Activated CD8-positive, alpha-beta memory T cell treated with anti-CD3 and anti-CD28 coated beads for 48 hours (primary cell): Measurements from ENCODE around the gene GMNN.

Source experiments
- DNase-seq, 3 experiments: peaks; one replicate each; pipeline ENCODE4 v3.0.0-alpha.2; 2020; ENCODE audit warnings: low read depth in 2 of 3, low spot score in 2 of 3

Gene GMNN

GRCh38 chr6:24802271-24803059 is 27.7 kb downstream of the GMNN start:
- DNase-seq = no peak

DNA sequence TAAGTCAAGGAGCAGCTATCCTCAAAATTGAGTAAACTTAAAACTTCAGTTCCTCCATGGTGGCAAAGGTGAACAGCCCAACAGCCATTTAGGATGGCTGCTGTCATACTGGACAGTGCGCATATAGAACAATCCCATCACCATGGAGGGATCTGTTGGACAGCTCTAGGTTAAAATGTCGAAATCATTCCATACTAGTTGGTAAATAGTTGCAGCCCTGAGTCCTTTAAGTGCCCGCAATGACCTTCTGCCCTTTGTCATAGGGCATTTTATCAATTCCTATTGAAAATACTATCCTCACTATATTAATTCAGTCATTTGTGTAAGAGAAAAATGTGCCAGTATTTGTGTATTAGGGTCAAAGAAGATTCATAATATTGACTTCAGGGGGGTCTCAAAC is 32.8 kb downstream of the GMNN start:
- no peak for DNase-seq

DNA sequence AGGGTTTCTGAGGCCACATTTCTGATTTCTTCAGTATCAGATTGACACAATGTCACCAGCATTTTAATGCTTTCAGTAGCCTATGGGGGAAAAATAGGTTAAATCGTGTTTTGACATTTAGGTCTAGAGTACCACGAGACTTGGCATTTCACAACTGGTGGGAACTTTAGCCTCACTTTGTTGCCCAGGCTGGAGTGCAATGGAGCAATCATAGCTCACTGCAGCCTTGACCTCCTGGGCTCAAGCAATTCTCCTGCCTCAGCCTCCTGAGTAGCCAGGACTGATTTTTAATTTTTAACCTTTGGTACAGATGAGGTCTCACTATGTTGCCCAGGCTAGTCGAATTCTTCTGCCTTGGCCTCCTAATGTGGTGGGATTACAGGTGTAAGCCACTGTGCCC is 35.0 kb downstream of the GMNN start:
- no peak for DNase-seq

GRCh38 chr6:24818346-24818745 is 43.6 kb downstream of the GMNN start:
- DNase-seq = no peak

DNA sequence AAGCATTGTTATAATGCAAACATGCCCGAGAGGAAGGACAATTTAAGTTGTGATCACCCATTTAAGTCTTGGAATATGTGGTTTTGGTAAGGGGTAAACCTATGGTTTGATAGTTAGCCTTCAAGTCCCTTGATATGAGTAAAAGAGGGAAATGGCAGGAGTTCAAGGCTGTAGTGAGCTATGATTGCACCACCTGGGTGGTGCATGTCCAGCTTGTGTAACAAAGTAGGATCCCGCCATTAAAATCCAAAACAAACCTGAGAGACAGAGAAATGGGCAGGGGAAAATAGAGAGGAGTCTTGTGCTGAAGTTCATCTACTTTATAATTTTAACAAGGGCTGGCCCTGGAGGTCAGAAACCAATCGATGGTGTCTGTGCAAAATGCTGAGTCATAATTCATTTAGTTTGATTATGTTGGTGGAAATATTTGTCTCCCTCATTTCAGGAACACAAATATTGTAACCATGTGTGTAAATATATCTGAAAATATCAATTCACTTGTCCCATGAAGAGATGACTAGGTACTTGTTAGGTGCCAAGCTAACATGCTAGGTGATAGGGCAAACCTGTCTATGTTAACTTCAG is 47.2 kb downstream of the GMNN start:
- no peak for DNase-seq

DNA sequence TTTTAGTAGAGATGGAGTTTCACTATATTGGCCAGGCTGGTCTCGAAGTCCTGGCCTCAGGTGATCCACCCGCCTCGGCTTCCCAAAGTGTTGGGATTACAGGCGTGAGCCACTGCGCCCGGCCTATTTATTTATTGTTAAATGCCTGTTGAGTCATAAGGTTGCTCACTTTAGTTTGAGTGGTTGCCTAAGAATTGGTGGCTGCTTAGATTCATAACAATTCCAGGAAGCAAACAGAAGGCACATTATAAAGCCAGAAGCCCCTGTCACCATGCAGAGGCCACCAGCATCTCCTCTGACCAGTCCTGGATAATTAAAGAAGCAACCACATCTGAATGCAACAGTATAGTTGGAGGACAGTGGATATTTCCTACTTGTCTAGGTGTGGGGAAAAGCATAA is 48.0 kb downstream of the GMNN start:
- no peak for DNase-seq

- no peak for DNase-seq
These were observed 48.4 kb downstream of the GMNN start for GRCh38 chr6:24823185-24823584.

DNA sequence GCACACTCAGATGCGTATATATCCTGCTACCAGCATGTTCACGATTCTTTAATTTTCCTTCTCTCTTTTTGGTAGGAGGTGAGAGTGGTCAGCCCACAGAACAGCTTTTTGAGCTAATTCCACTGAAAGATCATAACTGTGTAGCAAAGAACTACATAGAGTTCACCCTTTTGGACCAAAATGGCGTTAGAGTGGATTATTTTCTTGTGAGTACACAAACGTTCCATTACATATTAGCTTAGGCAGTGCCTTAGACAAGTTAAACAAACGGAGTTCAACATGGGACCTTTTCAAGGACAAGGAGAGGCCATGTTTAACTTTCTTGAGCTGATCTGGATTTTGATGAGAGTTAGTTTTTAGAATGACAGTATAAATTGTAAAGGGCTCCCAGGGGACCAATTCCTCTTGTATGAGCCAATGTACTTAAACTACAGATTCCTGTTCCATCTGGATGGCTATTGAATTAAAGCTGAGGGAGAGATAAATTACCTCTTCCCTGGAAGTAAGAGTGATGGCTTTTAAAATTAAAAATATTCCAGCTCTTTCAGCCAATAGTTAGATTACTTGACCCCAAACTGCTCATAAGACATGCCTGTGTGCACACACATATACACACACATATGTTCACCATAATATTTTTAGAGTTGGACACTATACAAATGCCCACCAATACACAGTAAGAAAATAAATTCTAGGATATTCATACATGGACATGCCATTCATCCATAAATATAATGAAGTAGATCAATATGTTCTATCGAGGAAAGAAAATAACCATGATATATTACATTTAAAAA is 49.6 kb downstream of the GMNN start:
- DNase-seq = no peak

GRCh38 chr6:24825130-24825630 is 50.4 kb downstream of the GMNN start:
- no peak for DNase-seq

GRCh38 chr6:24827162-24827561 is 52.4 kb downstream of the GMNN start:
- no peak for DNase-seq

- no peak for DNase-seq
These were observed 53.2 kb downstream of the GMNN start for GRCh38 chr6:24827970-24828369.

DNA sequence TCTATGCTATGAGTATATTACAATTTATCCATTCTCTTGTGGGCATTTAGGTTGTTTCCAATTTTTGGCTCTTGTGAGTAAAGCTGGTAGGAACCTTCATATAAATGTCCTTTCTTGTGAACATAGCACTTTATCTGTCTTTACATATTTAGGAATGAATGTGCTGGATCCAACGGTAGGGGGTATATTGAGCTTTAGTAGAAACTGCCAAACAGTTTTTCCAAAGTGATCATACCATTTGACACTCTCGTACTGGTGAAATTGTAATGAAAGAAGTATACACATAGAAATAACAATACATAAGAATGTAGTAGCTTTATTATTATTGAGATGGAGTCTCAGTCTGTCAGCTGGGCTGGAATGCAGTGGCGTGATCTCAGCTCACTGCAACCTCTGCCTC is 54.9 kb downstream of the GMNN start:
- DNase-seq = no peak

GRCh38 chr6:24831771-24832716 is 57.3 kb downstream of the GMNN start:
- DNase-seq = no peak

DNA sequence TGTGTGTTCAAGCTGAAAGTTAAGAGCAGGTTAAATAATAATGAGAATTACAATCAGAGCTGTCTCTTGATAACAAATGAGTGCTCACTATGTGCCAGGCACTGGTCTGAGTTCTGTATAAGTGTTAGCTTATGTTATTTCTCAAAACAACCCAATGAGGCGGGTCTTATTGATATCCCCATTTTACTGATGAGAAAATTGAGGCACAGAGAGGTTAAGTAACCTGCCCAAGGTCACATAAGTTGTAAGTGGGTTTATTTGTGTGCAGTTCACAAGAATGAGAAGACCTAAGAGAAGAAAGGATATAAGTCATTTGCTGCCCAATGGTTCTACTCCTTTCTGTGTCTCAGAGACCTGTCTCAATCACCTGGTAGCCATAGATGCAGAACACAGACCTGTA is 58.1 kb downstream of the GMNN start:
- no peak for DNase-seq

DNA sequence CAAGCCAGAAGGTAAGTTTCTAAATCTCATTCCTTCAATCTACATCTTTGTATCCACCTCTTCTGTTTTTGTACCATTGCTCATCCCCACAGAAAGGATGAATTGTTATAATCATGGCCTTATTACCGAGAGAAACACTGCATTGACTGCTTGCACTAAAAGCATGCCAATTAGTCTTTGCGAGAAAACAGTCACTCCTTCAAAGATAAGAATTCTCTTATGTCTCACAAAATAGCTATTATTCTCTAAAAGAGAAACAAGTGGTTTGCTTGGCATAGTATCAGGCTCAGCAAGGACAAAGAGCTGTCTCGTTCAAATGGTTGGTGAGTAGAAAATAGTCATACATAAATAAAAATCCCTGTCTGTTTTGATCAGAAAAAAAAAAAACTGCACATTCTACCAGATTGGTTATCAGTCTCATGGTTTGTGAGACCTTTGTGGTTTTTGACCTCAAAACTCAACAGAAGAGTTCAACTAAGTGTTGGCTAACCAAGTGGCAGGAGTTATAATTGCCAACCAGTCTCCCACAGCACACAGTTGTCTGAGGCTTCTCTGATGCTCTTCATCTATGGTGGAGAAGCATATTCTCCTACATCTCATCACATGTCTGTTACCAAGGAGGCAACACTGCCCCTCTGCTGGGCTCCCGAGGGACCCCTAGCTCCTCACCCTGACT is 59.1 kb downstream of the GMNN start:
- no peak for DNase-seq
